H9 (cell line): Measurements from ENCODE around the gene CCDC71L. TPM values are rescaled to one million over a fixed set of nuclear protein-coding genes. Genes with fewer than 3 reads are reported as not detected.

Experiments used
- DNase-seq: peaks from one replicate; pipeline ENCODE4 v3.0.0-alpha.2; 2017
- H2AFZ ChIP-seq: one replicate; pipeline ENCODE4 v1.6.1; 2013; ENCODE audit warnings: mild to moderate bottlenecking, low read length, control low read depth, moderate library complexity
- H2AK5ac ChIP-seq: 2 replicates; pipeline ENCODE4 v1.6.1; 2013; ENCODE audit warnings: low read length, control low read depth, mixed read lengths; ENCODE audit not compliant: insufficient read length
- H2BK120ac ChIP-seq: one replicate; pipeline ENCODE4 v1.6.1; 2013; ENCODE audit warnings: low read depth, mild to moderate bottlenecking, low read length, control low read depth, inconsistent platforms; ENCODE audit not compliant: poor library complexity, severe bottlenecking
- H2BK12ac ChIP-seq: 2 replicates; pipeline ENCODE4 v1.6.1; 2013; ENCODE audit warnings: low read length, control low read depth, mixed read lengths, low read depth; ENCODE audit not compliant: insufficient read length
- H2BK15ac ChIP-seq: 2 replicates; pipeline ENCODE4 v1.6.1; 2013; ENCODE audit warnings: low read depth, low read length, control low read depth
- H2BK20ac ChIP-seq: one replicate; pipeline ENCODE4 v1.6.1; 2013; ENCODE audit warnings: low read depth, mild to moderate bottlenecking, low read length, control low read depth, inconsistent platforms; ENCODE audit not compliant: poor library complexity, severe bottlenecking
- H2BK5ac ChIP-seq: 2 replicates; pipeline ENCODE4 v1.6.1; 2013; ENCODE audit warnings: low read length, control low read depth, mixed read lengths; ENCODE audit not compliant: insufficient read length
- H3K14ac ChIP-seq: 2 replicates; pipeline ENCODE4 v1.6.1; 2013; ENCODE audit warnings: low read length, control low read depth; ENCODE audit not compliant: insufficient read depth
- H3K18ac ChIP-seq: 2 replicates; pipeline ENCODE4 v1.6.1; 2013; ENCODE audit warnings: low read depth, mild to moderate bottlenecking, mixed read lengths, low read length, control low read depth; ENCODE audit not compliant: insufficient read length
- H3K23ac ChIP-seq: 2 replicates; pipeline ENCODE4 v1.6.1; 2013; ENCODE audit warnings: low read length, control low read depth, mixed read lengths, low read depth; ENCODE audit not compliant: insufficient read length
- H3K23me2 ChIP-seq: 2 replicates; pipeline ENCODE4 v1.6.1; 2013; ENCODE audit warnings: low read depth, mild to moderate bottlenecking, mixed read lengths, low read length, control low read depth; ENCODE audit not compliant: insufficient read length, poor library complexity, severe bottlenecking
- H3K27ac ChIP-seq: 2 replicates; pipeline ENCODE4 v1.5.1; 2013; ENCODE audit warnings: low read length, control low read depth, mixed read lengths, low read depth; ENCODE audit not compliant: insufficient read length
- H3K27me3 ChIP-seq: 2 replicates; pipeline ENCODE4 v1.6.1; 2013; ENCODE audit warnings: low read length, control low read depth, inconsistent platforms; ENCODE audit not compliant: insufficient read depth
- H3K4ac ChIP-seq: 2 replicates; pipeline ENCODE4 v1.6.1; 2013; ENCODE audit warnings: low read depth, mild to moderate bottlenecking, control low read depth, inconsistent platforms, low read length, moderate library complexity
- H3K4me1 ChIP-seq: 2 replicates; pipeline ENCODE4 v1.6.1; 2013; ENCODE audit warnings: low read length, control low read depth, inconsistent platforms; ENCODE audit not compliant: insufficient read depth
- H3K4me2 ChIP-seq: 2 replicates; pipeline ENCODE4 v1.6.1; 2013; ENCODE audit warnings: low read length, control low read depth, mixed read lengths; ENCODE audit not compliant: insufficient read length, insufficient read depth
- H3K56ac ChIP-seq: 2 replicates; pipeline ENCODE4 v1.6.1; 2013; ENCODE audit warnings: low read depth, mild to moderate bottlenecking, mixed read lengths, low read length, control low read depth; ENCODE audit not compliant: insufficient read length
- H3K79me1 ChIP-seq: 2 replicates; pipeline ENCODE4 v1.6.1; 2013; ENCODE audit warnings: low read depth, mild to moderate bottlenecking, moderate library complexity, low read length, control low read depth, inconsistent platforms; ENCODE audit not compliant: insufficient read depth, poor library complexity, severe bottlenecking
- H3K79me2 ChIP-seq: 2 replicates; pipeline ENCODE4 v1.6.1; 2013; ENCODE audit warnings: low read length, control low read depth, inconsistent platforms; ENCODE audit not compliant: insufficient read depth
- H3K9ac ChIP-seq: 2 replicates; pipeline ENCODE4 v1.6.1; 2013; ENCODE audit warnings: low read length, control low read depth, mixed read lengths; ENCODE audit not compliant: insufficient read length; ENCODE audit errors: extremely low read depth
- H3K9me3 ChIP-seq: one replicate; pipeline ENCODE4 v1.6.1; 2013; ENCODE audit warnings: low read depth, low read length, inconsistent platforms; ENCODE audit not compliant: control insufficient read depth
- H3T11ph ChIP-seq: one replicate; pipeline ENCODE4 v1.6.1; 2013; ENCODE audit warnings: mild to moderate bottlenecking, low read length, control low read depth, inconsistent platforms
- H4K20me1 ChIP-seq: one replicate; pipeline ENCODE4 v1.6.1; 2013; ENCODE audit not compliant: control insufficient read depth, insufficient read length, insufficient read depth
- H4K5ac ChIP-seq: 2 replicates; pipeline ENCODE4 v1.6.1; 2013; ENCODE audit warnings: low read depth, mild to moderate bottlenecking, mixed read lengths, low read length, control low read depth; ENCODE audit not compliant: insufficient read length
- H4K8ac ChIP-seq: replicated peaks from 2 replicates; pipeline ENCODE4 v1.6.1; 2013; ENCODE audit warnings: low read length, control low read depth, mixed read lengths, low read depth; ENCODE audit not compliant: insufficient read length
- H4K91ac ChIP-seq: 2 replicates; pipeline ENCODE4 v1.6.1; 2013; ENCODE audit warnings: low read depth, mild to moderate bottlenecking, moderate library complexity, mixed read lengths, low read length, control low read depth; ENCODE audit not compliant: insufficient read length
- H3K27ac Mint-ChIP-seq, 3 experiments: 2 replicates in 2 of 3; 3 replicates in 1 of 3; pipeline ENCODE4 v1.8.0; 2020 to 2021; ENCODE audit warnings: mixed read lengths in 3 of 3, mild to moderate bottlenecking in 1 of 3, moderate library complexity in 1 of 3
- H3K27me3 Mint-ChIP-seq: 2 replicates; pipeline ENCODE4 v1.8.0; 2021; ENCODE audit warnings: low read depth, mild to moderate bottlenecking, moderate library complexity, mixed read lengths
- H3K36me3 Mint-ChIP-seq, 3 experiments: 2 replicates in 2 of 3; 3 replicates in 1 of 3; pipeline ENCODE4 v1.8.0; 2020 to 2021; ENCODE audit warnings: low read depth in 3 of 3, mixed read lengths in 3 of 3; ENCODE audit not compliant: insufficient read depth in 1 of 3
- H3K4me1 Mint-ChIP-seq, 2 experiments: 2 replicates each; pipeline ENCODE4 v1.8.0; 2020; ENCODE audit warnings: mixed read lengths in 2 of 2
- H3K4me3 Mint-ChIP-seq, 2 experiments: 2 replicates in 1 of 2; 3 replicates in 1 of 2; pipeline ENCODE4 v1.8.0; 2020 to 2021; ENCODE audit warnings: mild to moderate bottlenecking in 2 of 2, mixed read lengths in 2 of 2, moderate library complexity in 1 of 2
- H3K9me3 Mint-ChIP-seq, 2 experiments: 2 replicates in 1 of 2; 3 replicates in 1 of 2; pipeline ENCODE4 v1.8.0; 2020; ENCODE audit warnings: mild to moderate bottlenecking in 2 of 2, mixed read lengths in 2 of 2, moderate library complexity in 1 of 2
- WGBS: extraction: QIAGEN DNeasy Blood & Tissue Kit; methylation state at CpG from one replicate; pipeline ENCODE4 v1.1.7; 2013; ENCODE audit warnings: missing lambda C conversion rate, low lambda C conversion rate, mixed read lengths; ENCODE audit not compliant: insufficient read length; ENCODE audit errors: extremely low coverage; 5-methylcytosine and 5-hydroxymethylcytosine counted together
- total RNA-seq: library from RNA; stranded (reverse); gene quantifications from 2 replicates; pipeline ENCODE4 v1.2.1, GENCODE V29; 2021
- TF ChIP-seq, protein P1 (sequence below): fragments of 200-600 bp; sonication (generic); conservative IDR thresholded peaks from 3 replicates; pipeline ENCODE4 v1.8.0; 2021; ENCODE audit warnings: antibody characterized with exemption, mild to moderate bottlenecking

CCDC71L gene
- total RNA-seq, 1 experiment from 2014 or later, result 13.7 TPM

DNA sequence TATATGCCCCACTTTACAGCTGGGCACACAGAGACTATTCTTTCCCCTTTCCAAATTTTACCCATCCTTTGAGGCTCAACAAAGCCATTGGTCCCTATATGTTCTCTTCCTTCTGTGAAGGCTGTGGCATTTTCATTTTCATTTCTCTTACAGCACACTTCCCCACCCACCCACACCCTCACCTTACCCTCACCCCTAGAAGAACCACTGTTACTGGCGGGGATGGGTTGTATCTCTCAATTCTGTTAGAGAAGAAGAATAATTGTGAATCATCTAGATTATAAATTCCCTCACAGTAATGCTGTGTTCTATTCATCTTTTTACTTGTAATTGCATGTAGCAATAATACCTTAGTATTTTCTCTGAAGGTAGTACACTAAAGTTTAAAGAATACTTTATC is 10.2 kb upstream of the CCDC71L start:
- Mint-ChIP-seq H3K27ac (no peak overlapping the region), H3K4me3 (no peak overlapping the region), H3K36me3 (no peaks in the 10 kb centered on the region; a peak in 1 of 7 replicates), H3K27me3 (peaks cover 21% of the 10 kb centered on the region), H3K9me3 (peaks cover 0 to 2% of the 10 kb centered on the region in 2 experiments; a peak in 1 of 5 replicates), H3K4me1 (no peaks in the 10 kb centered on the region)
- Histone ChIP-seq H3K18ac (no peak overlapping the region), H2BK120ac (no peak overlapping the region), H3T11ph (no peak overlapping the region), H3K4me1 (no peaks in the 10 kb centered on the region), H2BK15ac (no peak overlapping the region), H4K8ac (no peak overlapping the region), H3K79me2 (no peaks in the 10 kb centered on the region), H2BK12ac (no peak overlapping the region), H3K23ac (no peak overlapping the region), H3K4ac (no peak overlapping the region), H4K5ac (no peak overlapping the region), H3K23me2 (no peaks in the 10 kb centered on the region), H2BK5ac (no peak overlapping the region), H4K20me1 (no peaks in the 10 kb centered on the region), H3K9ac (no peak overlapping the region), H3K56ac (no peak overlapping the region), H3K27ac (no peak overlapping the region), H2AK5ac (no peak overlapping the region), H3K14ac (no peak overlapping the region), H3K27me3 (no peaks in the 10 kb centered on the region), H2AFZ (no peak overlapping the region), H3K9me3 (no peaks in the 10 kb centered on the region), H3K4me2 (no peak overlapping the region), H2BK20ac (no peak overlapping the region), H4K91ac (no peak overlapping the region), H3K79me1 (no peaks in the 10 kb centered on the region)
- DNase-seq, result no peak
- no CpG with 5 or more reads among the region's 1 CpG for WGBS
- TF ChIP-seq, protein P1, sequence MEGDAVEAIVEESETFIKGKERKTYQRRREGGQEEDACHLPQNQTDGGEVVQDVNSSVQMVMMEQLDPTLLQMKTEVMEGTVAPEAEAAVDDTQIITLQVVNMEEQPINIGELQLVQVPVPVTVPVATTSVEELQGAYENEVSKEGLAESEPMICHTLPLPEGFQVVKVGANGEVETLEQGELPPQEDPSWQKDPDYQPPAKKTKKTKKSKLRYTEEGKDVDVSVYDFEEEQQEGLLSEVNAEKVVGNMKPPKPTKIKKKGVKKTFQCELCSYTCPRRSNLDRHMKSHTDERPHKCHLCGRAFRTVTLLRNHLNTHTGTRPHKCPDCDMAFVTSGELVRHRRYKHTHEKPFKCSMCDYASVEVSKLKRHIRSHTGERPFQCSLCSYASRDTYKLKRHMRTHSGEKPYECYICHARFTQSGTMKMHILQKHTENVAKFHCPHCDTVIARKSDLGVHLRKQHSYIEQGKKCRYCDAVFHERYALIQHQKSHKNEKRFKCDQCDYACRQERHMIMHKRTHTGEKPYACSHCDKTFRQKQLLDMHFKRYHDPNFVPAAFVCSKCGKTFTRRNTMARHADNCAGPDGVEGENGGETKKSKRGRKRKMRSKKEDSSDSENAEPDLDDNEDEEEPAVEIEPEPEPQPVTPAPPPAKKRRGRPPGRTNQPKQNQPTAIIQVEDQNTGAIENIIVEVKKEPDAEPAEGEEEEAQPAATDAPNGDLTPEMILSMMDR, result no peak
